Measurements from ENCODE around the gene THSD4.

DNA sequence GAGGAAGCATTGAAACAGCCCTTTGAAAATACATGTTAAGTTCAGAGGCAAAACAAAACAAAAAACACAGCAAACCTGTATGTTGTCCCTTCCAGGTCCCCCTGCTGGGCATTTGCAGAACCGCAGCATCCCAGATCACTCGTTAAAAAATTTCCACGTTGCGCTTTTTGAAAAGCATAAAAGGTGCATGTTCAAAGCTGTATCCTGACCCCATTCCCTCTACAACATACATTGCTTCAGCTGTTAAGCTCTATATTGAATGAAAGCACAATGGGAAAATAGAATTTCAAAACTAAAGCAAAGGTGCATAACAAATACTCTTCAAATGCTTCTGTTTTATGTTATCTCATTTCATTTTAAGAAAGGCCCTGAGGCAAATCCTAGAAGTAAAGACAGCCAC is 328.3 kb downstream of the THSD4 start:
- TF ChIP-seq, protein P1, sequence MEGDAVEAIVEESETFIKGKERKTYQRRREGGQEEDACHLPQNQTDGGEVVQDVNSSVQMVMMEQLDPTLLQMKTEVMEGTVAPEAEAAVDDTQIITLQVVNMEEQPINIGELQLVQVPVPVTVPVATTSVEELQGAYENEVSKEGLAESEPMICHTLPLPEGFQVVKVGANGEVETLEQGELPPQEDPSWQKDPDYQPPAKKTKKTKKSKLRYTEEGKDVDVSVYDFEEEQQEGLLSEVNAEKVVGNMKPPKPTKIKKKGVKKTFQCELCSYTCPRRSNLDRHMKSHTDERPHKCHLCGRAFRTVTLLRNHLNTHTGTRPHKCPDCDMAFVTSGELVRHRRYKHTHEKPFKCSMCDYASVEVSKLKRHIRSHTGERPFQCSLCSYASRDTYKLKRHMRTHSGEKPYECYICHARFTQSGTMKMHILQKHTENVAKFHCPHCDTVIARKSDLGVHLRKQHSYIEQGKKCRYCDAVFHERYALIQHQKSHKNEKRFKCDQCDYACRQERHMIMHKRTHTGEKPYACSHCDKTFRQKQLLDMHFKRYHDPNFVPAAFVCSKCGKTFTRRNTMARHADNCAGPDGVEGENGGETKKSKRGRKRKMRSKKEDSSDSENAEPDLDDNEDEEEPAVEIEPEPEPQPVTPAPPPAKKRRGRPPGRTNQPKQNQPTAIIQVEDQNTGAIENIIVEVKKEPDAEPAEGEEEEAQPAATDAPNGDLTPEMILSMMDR (conservative IDR thresholded peaks at IDR 0.05 in 1 of 2, IDR thresholded peaks at IDR 0.05 in 1 of 2; ENCODE audit: low read depth in 1 of 2, low read length in 2 of 2), result peak; percentile 88 to 95
- TF ChIP-seq EZH2 (IDR thresholded peaks at IDR 0.05; ENCODE audit: low read length, missing control alignments), result no peak

Data from fibroblast of lung (primary cell).